GM03348 (cell line): ENCODE data around the gene RARS1.

Experiments used
- DNase-seq: peaks from one replicate; pipeline ENCODE4 v3.0.0; 2012; ENCODE audit warnings: low spot score

RARS1 gene

GRCh38 chr5:168557389-168557788 lies 71.1 kb downstream of the RARS1 start:
- no peak for DNase-seq

DNA sequence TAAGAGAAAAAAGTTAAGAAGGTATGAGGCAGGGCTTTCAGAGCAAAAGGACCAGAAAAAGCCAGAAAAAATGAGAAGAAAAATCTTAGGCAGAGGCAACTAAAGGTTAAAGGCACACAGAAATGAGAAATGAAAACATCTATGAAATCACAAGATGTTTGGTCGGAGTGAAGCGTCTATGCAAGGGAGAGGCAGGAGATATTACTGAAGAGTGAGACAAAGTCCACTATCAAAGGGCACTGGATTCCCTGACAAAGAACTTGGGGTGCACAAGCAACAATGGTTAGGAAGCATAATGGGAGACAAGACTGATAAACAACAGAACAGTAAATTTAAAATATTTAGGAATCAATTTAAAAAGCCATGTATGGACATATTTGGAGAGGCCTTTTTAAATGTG lies 76.0 kb downstream of the RARS1 start:
- DNase-seq: no peak

GRCh38 chr5:168563959-168564358 lies 77.7 kb downstream of the RARS1 start:
- no peak for DNase-seq

- no peak for DNase-seq
Measured at GRCh38 chr5:168568738-168569137, 82.5 kb downstream of the RARS1 start.
